K562 (cell line): ENCODE measurements around the gene GRAPL. TPM values are rescaled to one million over a fixed set of nuclear protein-coding genes. Genes with fewer than 3 reads are reported as not detected.
"Not testable (repeated sequence)": the region's sequence is repeated elsewhere in the genome, so short reads cannot be mapped to it uniquely, and the experiment has no call there.

Source experiments
- ATAC-seq: fragments of 200-7000 bp; cut with Tn5 transposase; 3 replicates; pipeline ENCODE4 v1.9.1; 2020; ENCODE audit warnings: moderate library complexity
- BruUV-seq: library from RNA; stranded (reverse); fragments of 400-500 nt; replicated peaks from 2 replicates; lab custom pipeline; 2021; lab: Mats Ljungman, UMichigan
- CTCF ChIA-PET: fragments of 300-600 bp; formaldehyde crosslinking; extraction: SDS; loops from one replicate; lab custom pipeline; 2021; ENCODE audit warnings: low intra/inter-chr PET ratio; lab: Yijun Ruan, JAX
- POLR2A ChIA-PET: fragments of 300-600, 350-650 bp; sonication (Branson Sonifier 250); formaldehyde crosslinking; extraction: SDS; loops from one replicate; lab custom pipeline; 2021; ENCODE audit warnings: antibody characterized with exemption, inconsistent platforms; lab: Yijun Ruan, JAX
- DNase-seq, 4 experiments: peaks; one replicate each; pipeline versions ENCODE4 v3.0.0 to v3.0.0-alpha.2; 2011 to 2018; ENCODE audit warnings: low spot score in 3 of 4, mixed read lengths in 3 of 4; ENCODE audit errors: extremely low read depth in 1 of 4
- FAIRE-seq: peaks from 2 replicates; lab custom pipeline; 2011; peaks lifted over from hg19 to GRCh38; lab: Jason Lieb, UNC
- H2AFZ ChIP-seq: 2 replicates; pipeline ENCODE4 v1.6.0; 2011; ENCODE audit warnings: low read depth, low read length, control low read depth, inconsistent platforms
- H3K27ac ChIP-seq: fragments of 200-600 bp; 3 replicates; pipeline ENCODE4 v1.8.0; 2011; ENCODE audit warnings: low read depth, mild to moderate bottlenecking, control low read depth, inconsistent platforms, low read length, moderate library complexity, mixed read lengths; ENCODE audit errors: extremely low read depth
- H3K27me3 ChIP-seq, 2 experiments: fragments of 300-600 bp in 1 of 2; 2 replicates in 1 of 2; 3 replicates in 1 of 2; pipeline versions ENCODE4 v1.6.0 to v1.8.0; 2011; ENCODE audit warnings: inconsistent platforms in 2 of 2, low read length in 2 of 2, mild to moderate bottlenecking in 1 of 2, mixed read lengths in 1 of 2, moderate library complexity in 1 of 2; ENCODE audit not compliant: control insufficient read depth in 2 of 2, insufficient read depth in 2 of 2
- H3K36me3 ChIP-seq: fragments of 300-600 bp; 3 replicates; pipeline ENCODE4 v1.8.0; 2011; ENCODE audit warnings: mild to moderate bottlenecking, low read length, inconsistent platforms; ENCODE audit not compliant: control insufficient read depth, insufficient read depth
- H3K4me1 ChIP-seq, 2 experiments: fragments of 200-600 bp in 1 of 2; replicated peaks in 1 of 2; 2 replicates in 1 of 2; 3 replicates in 1 of 2; pipeline versions ENCODE4 v1.5.1 to v1.8.0; 2011; ENCODE audit warnings: inconsistent platforms in 2 of 2, low read length in 2 of 2, mild to moderate bottlenecking in 1 of 2, mixed read lengths in 1 of 2, moderate library complexity in 1 of 2; ENCODE audit not compliant: control insufficient read depth in 2 of 2, insufficient read depth in 2 of 2
- H3K4me2 ChIP-seq: 2 replicates; pipeline ENCODE4 v1.6.1; 2011; ENCODE audit warnings: low read length, control low read depth, inconsistent platforms, mixed read lengths; ENCODE audit not compliant: insufficient read depth
- H3K4me3 ChIP-seq: fragments of 200-600 bp; sonication (generic), shearing (Covaris generic); 2 replicates; pipeline ENCODE4 v1.5.1; 2016; ENCODE audit warnings: control low read depth, inconsistent platforms
- H3K79me2 ChIP-seq: fragments of 200-600 bp; 3 replicates; pipeline ENCODE4 v1.8.0; 2011; ENCODE audit warnings: low read length, inconsistent platforms; ENCODE audit not compliant: control insufficient read depth, insufficient read depth
- H3K9ac ChIP-seq, 2 experiments: 2 replicates each; pipeline versions ENCODE4 v1.6.0 to v1.6.1; 2011; ENCODE audit warnings: low read depth in 2 of 2, low read length in 2 of 2, control low read depth in 1 of 2, inconsistent platforms in 1 of 2, mild to moderate bottlenecking in 1 of 2, mixed read lengths in 1 of 2; ENCODE audit not compliant: insufficient read depth in 1 of 2
- H3K9me1 ChIP-seq: one replicate; pipeline ENCODE4 v1.6.0; 2011; ENCODE audit warnings: inconsistent platforms, mild to moderate bottlenecking, low read length, moderate library complexity; ENCODE audit not compliant: control insufficient read depth, insufficient read depth
- H3K9me3 ChIP-seq: replicated peaks from 2 replicates; pipeline ENCODE4 v1.5.1; 2011; ENCODE audit warnings: low read depth, low read length, inconsistent platforms; ENCODE audit not compliant: control insufficient read depth, insufficient read depth
- H4K20me1 ChIP-seq: replicated peaks from 2 replicates; pipeline ENCODE4 v1.6.1; 2011; ENCODE audit warnings: low read length, inconsistent platforms, mixed read lengths; ENCODE audit not compliant: control insufficient read depth, insufficient read depth
- WGBS: fragments of 100-300 bp; shearing (Covaris generic); methylation state at CpG from one replicate; pipeline ENCODE4 v1.1.6; 2016; ENCODE audit warnings: low coverage, mixed read lengths; ENCODE audit not compliant: insufficient coverage; ENCODE audit errors: missing lambda C conversion rate; 5-methylcytosine and 5-hydroxymethylcytosine counted together
- in situ Hi-C: fragments of 300-500 bp; cut with MboI; formaldehyde crosslinking; loops from 4 replicates; pipeline ENCODE4 v1.15.0; 2018; ENCODE audit warnings: inconsistent platforms, mixed read lengths
- intact Hi-C: fragments of 100-400 bp; cut with micrococcal nuclease; formaldehyde crosslinking; loops from 2 replicates; pipeline ENCODE4 v1.14.2; 2022
- polyA plus RNA-seq, 8 experiments: library from polyadenylated mRNA; depleted of rRNA in 4 of 8; stranded (reverse) in 5 of 8; unstranded in 3 of 8; fragments of >200 nt; fragmentation: Nextera tagmentation in 2 of 8; fragmentation: Illumina TruSeq in 1 of 8; extraction: Ambion mirVana in 2 of 8; extraction: Trizol in 1 of 8; gene quantifications; 2 replicates each; pipeline versions ENCODE4 v1.2.1 to v1.2.3, GENCODE V29; 2011 to 2014; ENCODE audit warnings: inconsistent platforms in 1 of 8, missing spikeins in 1 of 8
- total RNA-seq, 7 experiments: library from RNA; depleted of rRNA in 6 of 7; stranded (reverse); fragments of >200 nt in 6 of 7; fragmentation: Illumina TruSeq in 2 of 7; extraction: Trizol in 2 of 7; gene quantifications; 2 replicates each; pipeline versions ENCODE4 v1.2.1 to v1.2.3, GENCODE V29; 2011 to 2021; ENCODE audit warnings: low replicate concordance in 1 of 7

The GRAPL gene
- total and polyA plus RNA-seq, 9 of the 15 experiments (the other 6 are each of a cell fraction or from before 2014, with no cell fraction given), result 0.22 TPM; not detected in 8

- WGBS, result no CpG with 5 or more reads among the region's 6 CpGs
- ATAC-seq, DNase-seq, H3K79me2 ChIP-seq, H3K4me2 ChIP-seq, H3K9ac ChIP-seq, BruUV-seq, FAIRE-seq, POLR2A ChIA-PET, in situ Hi-C loops, H3K4me3 ChIP-seq, H3K9me1 ChIP-seq, H3K9me3 ChIP-seq, intact Hi-C loops, H3K36me3 ChIP-seq, H2AFZ ChIP-seq, H3K27me3 ChIP-seq, CTCF ChIA-PET, H3K27ac ChIP-seq, H4K20me1 ChIP-seq, H3K4me1 ChIP-seq: not testable (repeated sequence)
Observed at GRCh38 chr17:19137959-19138358, 10.6 kb downstream of the GRAPL start.

GRCh38 chr17:19141366-19142155, 14.2 kb downstream of the GRAPL start:
- FAIRE-seq (peak; percentile 93), ATAC-seq (peak; percentile 92)
- H3K79me2 ChIP-seq, H3K4me3 ChIP-seq, H3K9ac ChIP-seq, H3K4me1 ChIP-seq, H4K20me1 ChIP-seq, BruUV-seq, H3K27ac ChIP-seq, H3K9me3 ChIP-seq, H3K9me1 ChIP-seq, H3K27me3 ChIP-seq, H3K36me3 ChIP-seq, H3K4me2 ChIP-seq, DNase-seq, POLR2A ChIA-PET, CTCF ChIA-PET, intact Hi-C loops, H2AFZ ChIP-seq: not testable (repeated sequence)
- no CpG with 5 or more reads among the region's 30 CpGs for WGBS
- in situ Hi-C loops, result loop anchor here (10.0 kb wide), 1 partner anchor 187 kb away; the partner anchor contains the start of gene SLC5A10
